T47D (cell line): ENCODE data around the gene FOXG1.
A peak's percentile ranks its signal among the peaks of the same experiment; 100 is the strongest.

ENCODE experiments used
- DNase-seq, 2 experiments: peaks; one replicate each; pipeline versions ENCODE4 v3.0.0 to v3.0.0-alpha.2; 2011 to 2012; ENCODE audit warnings: low read depth in 1 of 2, low spot score in 1 of 2
- JUND ChIP-seq: IDR thresholded peaks from 2 replicates; pipeline ENCODE4 v1.6.1; 2012; ENCODE audit warnings: low read depth
- in situ Hi-C: cut with HindIII; loops from 2 replicates; pipeline ENCODE4 v1.10.0; 2016; ENCODE audit warnings: low sequenced_read_pairs, low pct_unique_long_range_greater_than_20kb

The FOXG1 gene

DNA sequence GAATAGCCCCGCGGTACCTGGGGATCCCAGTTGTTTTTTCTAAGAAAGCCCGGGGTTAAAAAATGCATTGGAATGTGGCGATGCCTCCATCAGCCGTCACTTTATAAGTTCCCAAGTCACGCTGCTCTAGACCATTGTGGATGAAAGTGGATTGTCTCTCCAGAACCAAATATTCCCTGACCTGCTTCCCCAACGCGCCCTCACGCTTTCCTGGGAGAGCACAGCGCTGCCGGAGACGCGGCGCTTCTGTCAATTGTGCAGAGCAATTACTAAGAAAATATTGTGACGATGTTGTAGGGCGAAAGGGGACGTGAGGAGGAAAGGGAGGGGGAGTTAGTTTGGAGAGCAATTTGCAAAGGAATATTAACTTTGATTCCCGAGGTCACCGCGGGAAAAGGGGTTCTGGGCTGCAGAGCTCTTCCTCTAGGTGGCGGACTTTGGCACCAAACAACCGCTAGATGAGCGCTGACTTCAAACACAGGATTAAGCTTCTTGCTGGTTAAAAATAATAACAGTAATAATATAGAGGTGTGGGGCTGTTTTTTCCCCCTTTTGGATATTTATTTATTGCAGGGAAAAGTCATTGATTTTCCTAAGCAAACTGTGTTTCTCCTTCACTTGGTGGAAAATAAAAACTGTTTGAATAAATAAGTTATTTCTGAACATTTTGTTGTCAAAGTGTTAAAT lies 9.6 kb upstream of the FOXG1 start:
- in situ Hi-C loops: no loop called here
- DNase-seq: peak; percentile 58 to 77
- TF ChIP-seq JUND: no peak

DNA sequence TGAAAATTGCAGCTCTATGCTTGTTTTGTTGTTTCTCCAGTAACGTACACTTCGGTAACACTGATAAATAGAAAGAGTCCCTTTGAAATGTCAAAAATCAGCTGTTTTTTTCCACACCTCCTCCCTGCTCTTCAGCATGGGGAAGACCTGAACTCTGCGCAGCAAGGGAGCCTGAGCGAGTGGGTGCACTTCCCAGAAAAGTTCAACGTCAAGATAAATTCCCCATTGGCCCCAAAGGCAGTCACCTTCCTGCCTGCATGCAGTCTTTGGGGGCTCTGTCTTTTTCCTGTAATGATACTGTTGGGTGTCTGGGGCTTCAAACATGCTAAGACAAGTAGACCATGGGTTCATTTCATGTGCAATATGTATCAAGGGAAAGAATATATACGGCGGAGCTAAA lies 8.8 kb upstream of the FOXG1 start:
- no peak for DNase-seq
- in situ Hi-C loops: no loop called here
- no peak for TF ChIP-seq JUND

GRCh38 chr14:28758253-28758884 lies 8.2 kb upstream of the FOXG1 start:
- TF ChIP-seq JUND: no peak
- in situ Hi-C loops: no loop called here
- DNase-seq: no peak

DNA sequence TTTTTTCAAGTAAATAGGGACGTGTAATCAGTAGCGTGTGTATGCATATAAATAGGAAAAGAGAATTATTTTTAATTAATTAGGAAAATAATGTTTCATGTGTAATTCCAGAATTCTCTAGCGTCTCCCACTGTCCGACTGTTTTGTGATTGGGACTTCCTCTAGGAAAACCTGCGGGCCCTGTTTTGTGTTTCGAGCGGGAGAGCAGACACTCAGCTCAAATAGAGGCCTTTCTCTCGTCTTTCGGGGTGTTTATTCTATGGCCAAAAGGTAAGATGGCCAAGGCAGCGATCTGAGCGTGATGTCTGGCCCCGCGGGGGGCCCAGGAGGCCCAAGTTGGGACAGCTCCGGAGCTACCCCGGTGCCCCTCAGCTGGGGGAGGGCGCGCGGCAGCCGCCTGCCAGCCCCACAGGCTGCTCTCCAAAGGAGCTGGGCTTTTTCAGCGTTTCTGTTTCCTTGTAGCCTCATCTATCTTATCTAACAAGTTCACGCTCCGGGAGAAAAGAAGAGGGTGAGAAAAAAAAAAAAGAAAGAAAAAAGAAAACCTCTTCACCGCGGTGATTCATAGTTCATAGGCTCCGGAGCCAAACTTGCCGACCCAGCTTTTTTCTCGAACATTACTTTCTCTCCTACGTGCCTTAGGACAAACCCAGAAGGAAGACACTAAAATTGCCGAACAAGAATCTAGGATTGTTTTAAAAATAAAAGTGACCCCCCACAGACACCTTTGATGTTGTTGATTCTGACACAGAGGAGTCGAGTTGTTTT lies 7.5 kb upstream of the FOXG1 start:
- TF ChIP-seq JUND: no peak
- in situ Hi-C loops: no loop called here
- no peak for DNase-seq

DNA sequence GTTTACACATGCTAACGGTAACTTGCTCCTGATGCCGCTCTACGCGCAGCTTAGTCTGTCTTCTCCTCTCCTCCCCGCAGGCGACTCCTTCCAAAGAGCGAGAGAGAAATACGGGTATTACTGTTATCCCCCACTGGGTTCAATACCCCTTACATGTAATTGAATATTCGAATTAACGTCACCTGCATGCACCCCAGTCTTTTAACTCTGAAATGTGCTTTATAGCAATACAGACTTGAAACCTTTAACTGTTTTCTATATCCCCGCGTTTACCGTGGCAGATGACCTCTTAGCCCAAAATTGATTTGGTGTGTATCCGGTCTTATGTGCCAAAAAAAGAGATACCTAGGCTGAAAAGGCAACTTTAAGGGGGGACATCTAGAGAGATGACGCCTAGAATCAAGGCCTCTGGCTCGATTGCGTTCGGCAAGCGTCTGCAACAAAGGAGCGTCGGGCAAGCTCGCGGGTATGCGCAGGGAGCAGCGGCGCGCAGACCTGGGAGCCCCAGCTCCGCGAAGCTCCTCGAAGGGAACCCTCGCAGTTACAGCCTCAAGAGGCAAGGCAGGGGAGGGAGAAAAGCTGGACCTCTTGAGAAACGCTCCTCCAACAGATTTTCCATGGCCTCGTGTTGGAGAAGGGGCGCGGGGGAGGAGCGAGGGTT lies 6.8 kb upstream of the FOXG1 start:
- DNase-seq: no peak
- TF ChIP-seq JUND: no peak
- in situ Hi-C loops: no loop called here

GRCh38 chr14:28760431-28760996 lies 6.1 kb upstream of the FOXG1 start:
- TF ChIP-seq JUND: no peak
- peak in 1 of 2 experiments; percentile 5 for DNase-seq
- in situ Hi-C loops: no loop called here

- TF ChIP-seq JUND: no peak
- in situ Hi-C loops: no loop called here
- peak in 1 of 2 experiments; percentile 6 for DNase-seq
These were observed 4.9 kb upstream of the FOXG1 start for GRCh38 chr14:28761438-28762291.

GRCh38 chr14:28762303-28762954 lies 4.2 kb upstream of the FOXG1 start:
- peak in 1 of 2 experiments; percentile 17 for DNase-seq
- in situ Hi-C loops: no loop called here
- no peak for TF ChIP-seq JUND

- DNase-seq: peak in 1 of 2 experiments; percentile 13
- in situ Hi-C loops: no loop called here
- TF ChIP-seq JUND: no peak
These were observed 3.6 kb upstream of the FOXG1 start for GRCh38 chr14:28762955-28763326.

DNA sequence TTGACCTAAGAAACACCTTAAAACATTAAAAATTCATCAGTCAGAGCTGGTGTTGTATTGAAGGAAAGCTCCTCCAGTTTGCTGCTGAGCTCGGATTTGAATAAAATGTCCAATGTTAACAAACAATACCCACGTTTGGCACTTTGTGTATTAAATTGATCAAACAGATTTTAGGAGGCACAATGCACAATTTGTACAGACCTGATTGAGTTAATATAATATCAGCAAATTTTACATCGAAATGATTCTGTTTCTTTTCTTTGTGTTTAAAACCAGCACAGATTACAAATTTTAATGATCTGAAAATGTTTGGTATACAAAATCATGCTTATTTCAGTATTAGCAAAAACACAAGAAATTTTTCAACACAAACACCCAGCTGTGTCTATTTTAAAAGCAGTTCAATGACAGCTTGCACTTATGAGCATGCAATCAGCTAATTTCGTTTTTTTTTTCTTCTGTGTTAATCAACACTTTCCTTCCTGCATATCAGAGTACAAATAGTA lies 2.8 kb upstream of the FOXG1 start:
- no peak for TF ChIP-seq JUND
- in situ Hi-C loops: no loop called here
- peak in 1 of 2 experiments; percentile 25 for DNase-seq
